Activated CD8-positive, alpha-beta memory T cell treated with anti-CD3 and anti-CD28 coated beads for 4 hours (primary cell): ENCODE measurements around the gene SIRPB2.

Source experiments
- DNase-seq, 2 donors: peaks; one replicate each; pipeline ENCODE4 v3.0.0-alpha.2; 2020; ENCODE audit warnings: low read depth in 2 of 2

SIRPB2 gene

DNA sequence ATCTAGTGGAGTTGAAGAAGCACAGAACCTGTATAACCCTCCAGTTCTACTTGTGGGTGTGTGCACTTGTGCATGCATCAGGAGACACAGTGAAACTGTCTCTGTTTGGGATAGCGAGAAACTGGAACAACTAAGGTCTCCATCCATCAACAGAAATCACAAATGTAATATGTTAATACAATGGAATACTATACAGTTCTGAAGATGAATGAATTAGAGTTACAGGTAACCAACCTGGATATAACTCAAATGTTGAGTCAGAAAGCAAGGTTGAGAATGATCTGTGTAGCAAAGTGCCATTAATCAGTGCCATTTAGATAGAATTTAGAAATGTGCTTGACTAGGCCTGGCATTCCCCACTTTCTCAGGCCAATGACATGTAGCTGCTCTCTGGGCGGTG lies 20.0 kb downstream of the SIRPB2 start:
- no peak for DNase-seq

- DNase-seq, result no peak
Observed at GRCh38 chr20:1469925-1470571, 21.2 kb downstream of the SIRPB2 start.

DNA sequence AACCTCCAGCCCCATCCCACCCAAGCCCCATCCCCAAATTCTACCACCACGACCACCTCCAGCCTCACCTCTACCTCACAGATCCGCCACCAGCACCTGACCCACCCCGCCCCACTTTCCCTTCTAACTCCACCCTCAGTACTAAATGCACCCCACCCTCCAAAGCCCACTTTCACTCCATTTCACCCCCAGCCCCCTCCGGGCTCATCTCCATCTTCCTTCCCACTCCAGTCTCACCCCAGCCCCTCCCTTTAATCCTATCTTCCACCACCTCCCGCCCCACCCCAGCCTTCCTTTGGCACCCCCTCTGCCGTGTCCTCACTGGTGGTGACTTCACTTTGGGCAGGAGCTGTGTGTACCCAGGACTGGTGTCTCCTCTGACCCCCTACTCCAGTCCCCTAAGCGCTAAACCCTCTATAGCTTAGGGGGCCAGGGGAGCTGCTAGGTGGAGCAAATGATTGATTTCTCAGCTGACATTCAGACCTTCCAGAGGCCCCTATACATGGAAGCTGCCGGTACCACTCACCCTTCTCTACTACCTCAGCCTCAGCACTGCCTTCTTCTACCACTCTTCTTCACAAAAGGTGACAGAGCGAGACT lies 21.8 kb downstream of the SIRPB2 start:
- DNase-seq, result no peak

GRCh38 chr20:1468117-1468624 lies 23.0 kb downstream of the SIRPB2 start:
- DNase-seq, result no peak

DNA sequence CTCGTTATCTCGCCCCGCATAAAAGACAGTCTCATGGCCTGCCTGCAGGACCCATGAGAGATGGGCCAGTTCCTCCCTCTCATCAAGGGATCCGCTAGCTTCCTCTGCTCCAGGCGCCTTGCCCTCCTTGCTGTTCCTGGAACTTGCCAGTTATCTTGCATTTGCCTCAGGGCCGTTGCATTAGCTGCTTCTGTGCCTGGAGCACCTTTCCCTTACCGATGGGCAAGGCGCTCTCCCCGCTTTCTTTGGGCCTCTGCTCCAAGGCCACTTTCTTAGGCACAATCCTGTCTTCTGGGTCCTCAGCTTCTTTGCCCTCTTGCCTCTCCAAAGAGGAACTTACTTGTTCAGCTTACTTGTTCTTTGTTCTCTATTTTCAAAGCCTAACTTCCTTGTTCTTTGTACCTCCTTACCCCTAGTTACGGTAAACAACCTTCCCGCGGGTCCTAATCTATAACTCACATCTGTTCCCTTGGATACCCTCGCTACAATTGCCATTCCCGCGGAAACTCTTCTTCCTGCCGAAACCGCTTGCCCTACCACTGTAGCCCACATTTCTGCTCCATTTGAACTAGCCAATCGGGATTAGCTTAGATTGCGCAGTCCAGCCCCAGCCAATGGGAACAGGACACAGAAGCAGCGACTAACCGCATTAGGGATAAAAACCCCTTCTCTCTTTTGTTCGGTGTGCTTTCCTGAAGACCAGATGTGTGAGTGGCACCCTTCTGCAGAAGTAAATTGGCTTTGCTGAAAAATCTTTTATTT lies 23.7 kb downstream of the SIRPB2 start:
- DNase-seq, result no peak

DNA sequence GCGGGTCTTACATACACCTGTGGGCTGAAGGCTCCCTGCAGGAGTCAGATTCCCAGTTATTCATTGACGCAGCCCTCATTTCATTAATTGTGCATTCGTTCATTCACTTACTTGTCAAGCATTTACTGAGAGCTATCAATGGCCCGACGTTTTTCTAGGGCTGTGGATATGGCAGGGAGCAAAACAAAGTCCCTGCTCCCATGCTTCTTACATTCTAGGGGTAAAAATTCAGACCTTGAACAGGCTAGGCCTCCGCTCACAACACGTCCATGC lies 24.2 kb downstream of the SIRPB2 start:
- no peak for DNase-seq

DNA sequence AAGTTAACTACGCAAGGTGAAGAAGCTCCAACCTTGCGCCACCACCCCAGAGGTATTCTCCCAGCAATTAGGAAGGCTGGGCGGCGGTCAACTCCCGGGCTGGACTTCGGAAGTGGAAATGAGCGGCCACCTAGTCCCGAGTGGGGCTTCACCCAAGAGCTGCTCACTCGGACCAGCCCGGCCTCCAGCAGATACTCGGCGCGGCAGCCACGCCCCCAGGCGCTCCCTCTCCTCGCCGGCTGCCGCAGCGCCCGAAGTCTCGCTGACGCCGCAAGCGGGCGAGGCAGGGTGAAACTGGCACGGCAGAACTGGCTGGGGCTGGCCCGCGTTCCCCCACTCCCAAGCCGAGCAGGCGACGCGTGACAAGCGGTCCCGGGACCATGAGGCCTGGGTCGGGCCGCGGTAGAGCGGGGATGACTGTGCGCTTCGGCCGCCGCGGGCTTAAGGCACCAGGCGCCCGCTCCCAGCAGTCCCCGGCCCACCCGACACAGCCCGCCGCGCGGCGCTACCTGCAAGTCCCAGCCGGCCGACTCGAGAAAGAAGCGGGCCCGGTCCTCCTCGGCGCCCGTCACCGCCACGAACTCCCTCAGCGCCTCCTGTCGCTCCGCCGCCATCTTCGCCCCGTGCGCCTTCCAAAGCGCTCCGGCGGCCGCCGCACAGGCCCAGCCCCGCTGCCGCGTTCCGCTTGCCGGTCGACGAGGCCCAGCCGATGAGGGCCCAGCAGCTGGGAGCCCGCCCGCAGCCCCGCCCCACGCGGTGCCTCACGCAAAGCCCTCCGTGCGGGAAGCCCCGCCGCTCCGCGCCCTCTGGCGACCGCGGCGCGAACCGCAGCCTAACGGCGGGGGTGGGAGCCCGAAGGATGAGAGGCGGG lies 24.8 kb downstream of the SIRPB2 start, which contains the start of gene NSFL1C:
NSFL1C (minus strand) TSS at position 639 of the 871 bp plus-strand sequence; CDS start at position 614, 25 bp downstream.
- peak; percentile 90 to 96 for DNase-seq

DNA sequence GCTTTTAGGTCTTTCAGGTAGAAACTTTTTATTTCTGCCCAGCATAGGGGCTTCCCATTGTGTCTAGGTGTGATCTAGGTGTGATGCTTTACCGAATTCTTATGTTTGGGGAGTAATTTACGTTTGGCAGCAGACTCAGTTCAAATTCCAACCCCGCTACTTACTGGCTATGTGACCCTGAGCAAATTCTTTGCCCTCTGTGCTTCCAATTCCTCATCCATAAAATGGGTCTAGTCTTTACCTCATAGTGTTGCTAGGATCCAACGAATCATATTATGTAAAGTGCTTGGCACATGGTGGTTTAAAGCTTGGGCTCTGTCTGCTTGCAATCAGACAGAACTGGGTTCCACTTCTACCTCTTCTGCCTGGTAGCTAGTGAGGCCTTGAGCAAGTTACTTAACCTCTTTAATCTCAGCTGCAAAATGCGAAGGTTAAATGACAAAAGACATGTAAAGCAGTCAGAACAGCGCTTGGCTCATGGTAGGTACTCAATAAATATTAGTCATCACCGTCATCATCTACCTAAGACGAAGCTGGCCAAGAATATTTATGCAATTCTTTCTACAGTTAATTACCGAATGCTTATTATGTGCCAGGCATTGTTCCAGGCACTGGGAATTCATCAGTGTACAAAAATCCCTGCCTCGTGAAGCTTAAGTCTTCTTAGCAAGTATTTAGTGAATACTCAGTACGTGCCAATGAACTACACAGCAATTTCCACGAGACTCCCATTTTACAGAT lies 25.6 kb downstream of the SIRPB2 start:
- DNase-seq, result no peak

- DNase-seq, result no peak
Observed at GRCh38 chr20:1463971-1464570, 27.1 kb downstream of the SIRPB2 start.

DNA sequence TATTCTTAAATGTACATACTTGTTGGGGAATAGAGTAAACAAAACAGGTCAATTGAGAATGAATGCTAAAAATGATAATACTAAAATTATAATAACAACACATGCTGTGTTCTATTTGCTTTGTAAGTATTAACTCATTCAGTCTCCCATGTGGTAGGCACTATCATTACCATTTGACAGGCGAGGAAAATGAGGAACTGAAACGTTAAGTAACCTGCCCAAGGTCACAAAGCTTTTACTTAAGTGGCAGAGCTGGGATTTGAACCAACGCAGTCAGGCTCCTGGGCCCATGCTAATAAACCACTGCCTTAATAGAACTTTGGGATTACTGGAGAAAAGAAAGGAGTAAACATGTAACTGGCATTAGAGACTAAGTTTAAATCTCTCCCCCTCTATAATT lies 28.4 kb downstream of the SIRPB2 start:
- DNase-seq, result no peak

DNA sequence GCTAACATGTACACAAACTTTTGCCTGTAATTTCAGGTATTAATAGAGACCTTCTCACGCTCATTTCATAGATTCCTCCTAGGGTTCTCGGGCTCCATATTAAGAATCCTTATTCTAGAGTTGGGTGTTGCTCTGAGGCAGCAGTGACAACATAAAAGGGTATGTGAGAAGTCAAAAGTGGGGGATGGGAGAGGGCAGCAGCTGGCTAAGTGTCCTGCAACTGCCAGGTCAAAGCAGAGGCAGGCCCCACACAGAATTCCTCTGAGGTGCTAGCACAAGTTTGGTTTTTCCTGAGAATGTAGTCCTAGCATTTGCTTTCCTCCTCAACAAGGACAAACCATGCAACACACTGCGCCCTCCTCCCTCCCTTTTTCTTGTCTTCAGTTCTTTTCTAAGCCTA lies 29.2 kb downstream of the SIRPB2 start:
- no peak for DNase-seq

DNA sequence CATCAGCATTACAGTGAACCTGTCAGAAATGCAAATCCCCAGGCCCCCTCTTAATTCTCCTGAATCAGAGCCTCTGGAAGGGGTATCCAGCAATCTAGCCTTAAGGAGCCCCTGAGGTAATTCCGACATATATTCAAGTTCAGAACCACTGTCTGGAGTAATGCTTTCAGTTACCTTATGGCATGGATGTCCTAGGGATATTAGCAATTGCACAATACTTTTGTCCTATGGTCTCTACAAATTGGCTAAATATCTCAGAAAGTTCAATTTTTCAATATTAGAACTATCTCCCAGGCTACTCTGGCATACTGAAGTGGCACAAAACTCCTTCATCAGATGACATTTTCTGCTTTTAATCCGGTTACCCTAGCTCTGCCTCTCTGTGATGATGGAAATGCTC lies 30.9 kb downstream of the SIRPB2 start:
- DNase-seq, result no peak

DNA sequence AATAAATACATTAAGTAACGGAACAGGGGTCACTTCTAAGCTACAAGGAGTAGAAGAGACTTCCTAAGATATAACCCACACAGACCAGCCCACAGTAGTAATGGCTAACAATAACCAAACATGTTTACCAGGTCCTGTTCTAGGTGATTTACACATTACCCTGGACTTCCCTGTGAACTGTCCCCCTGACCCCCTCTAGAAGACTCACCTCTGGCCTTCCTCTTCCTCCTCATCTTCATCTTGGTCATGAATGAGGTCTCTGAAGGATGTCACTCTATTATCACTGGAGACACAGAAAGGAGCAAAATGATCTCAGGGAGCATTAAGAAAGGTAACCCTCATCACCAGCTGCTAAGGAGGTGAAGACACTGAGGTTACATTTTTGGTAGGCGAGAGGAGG lies 33.2 kb downstream of the SIRPB2 start:
- DNase-seq, result no peak

GRCh38 chr20:1456300-1456699 lies 34.9 kb downstream of the SIRPB2 start:
- DNase-seq, result no peak

- DNase-seq, result no peak
Observed at GRCh38 chr20:1450926-1451491, 40.2 kb downstream of the SIRPB2 start.

GRCh38 chr20:1449370-1449769 lies 41.9 kb downstream of the SIRPB2 start:
- DNase-seq, result no peak

DNA sequence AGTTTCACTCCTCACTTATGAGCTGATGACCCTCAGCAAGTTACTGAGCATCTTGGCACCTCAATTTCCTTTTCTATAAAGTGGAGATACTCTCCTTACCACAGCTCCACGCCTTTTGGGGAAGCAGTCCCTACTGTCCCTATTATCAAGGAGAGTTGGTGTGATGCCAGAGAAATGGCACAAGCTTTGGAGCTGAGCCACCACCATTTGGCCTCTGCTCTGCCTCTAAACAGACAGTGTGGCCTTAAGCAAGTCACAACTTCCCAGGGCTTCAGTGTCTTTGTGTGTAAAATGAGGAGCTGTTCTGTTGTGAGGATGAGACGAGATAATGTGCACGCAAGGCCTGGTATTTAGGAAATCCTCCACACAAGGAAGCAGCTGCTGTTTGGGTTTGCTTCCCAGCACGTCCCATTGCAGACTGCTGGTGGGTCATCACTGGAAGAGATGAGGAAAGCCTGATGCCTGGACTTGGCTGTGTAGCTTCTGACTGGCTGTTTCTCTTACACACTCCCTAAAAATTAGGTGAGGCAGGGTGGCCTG lies 43.1 kb downstream of the SIRPB2 start:
- DNase-seq, result no peak

GRCh38 chr20:1446536-1446935 lies 44.7 kb downstream of the SIRPB2 start:
- DNase-seq, result no peak

DNA sequence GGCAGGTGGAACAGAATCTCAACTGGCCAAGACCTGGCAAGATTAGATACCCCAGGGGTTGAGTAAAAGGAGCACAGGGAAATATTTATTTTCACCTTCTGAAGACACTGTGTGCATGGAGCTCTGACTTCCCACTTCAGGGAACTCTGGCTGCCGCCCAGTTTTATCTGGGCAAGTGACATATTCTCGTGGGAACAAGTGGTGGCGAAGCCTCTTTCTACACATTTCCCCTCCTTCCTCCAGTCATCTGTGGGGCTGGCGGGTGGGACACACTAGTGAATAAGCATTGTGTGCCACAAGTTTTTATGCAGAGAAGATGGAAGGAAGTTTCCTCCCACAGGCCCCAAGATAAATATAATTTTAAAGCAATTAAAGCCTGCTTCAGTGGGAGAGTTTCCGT lies 48.1 kb downstream of the SIRPB2 start:
- no peak for DNase-seq

GRCh38 chr20:1442304-1442703 lies 48.9 kb downstream of the SIRPB2 start:
- no peak for DNase-seq
